CD14-positive monocyte (primary cell): ENCODE results near the gene DCTD. TPM values are rescaled to one million over a fixed set of nuclear protein-coding genes. Genes with fewer than 3 reads are reported as not detected.

Experiments
- DNase-seq, 3 donors: peaks; one replicate each; pipeline ENCODE4 v3.0.0-alpha.2; 2011 to 2022
- H2AFZ ChIP-seq: 2 replicates; pipeline ENCODE4 v1.6.0; 2012; ENCODE audit warnings: mild to moderate bottlenecking, low read depth, low read length, inconsistent platforms; ENCODE audit not compliant: insufficient read depth, poor library complexity, severe bottlenecking
- H3K27ac ChIP-seq, 2 donors: 1 replicate in 1 of 2; 2 replicates in 1 of 2; pipeline ENCODE4 v1.5.1; 2012 to 2013; ENCODE audit warnings: low read length in 2 of 2, control low read depth in 1 of 2, inconsistent platforms in 1 of 2, low read depth in 1 of 2, mild to moderate bottlenecking in 1 of 2
- H3K27me3 ChIP-seq, 2 donors: one replicate each; pipeline versions ENCODE4 v1.6.0 to v1.6.1; 2011 to 2013; ENCODE audit warnings: low read length in 2 of 2; ENCODE audit not compliant: control insufficient read depth in 2 of 2, insufficient read depth in 2 of 2
- H3K36me3 ChIP-seq, 2 donors: replicated peaks in 1 of 2; 1 replicate in 1 of 2; 2 replicates in 1 of 2; pipeline versions ENCODE4 v1.5.1 to v1.6.1; 2012 to 2013; ENCODE audit warnings: low read length in 2 of 2, control low read depth in 1 of 2, inconsistent platforms in 1 of 2, mild to moderate bottlenecking in 1 of 2; ENCODE audit not compliant: insufficient read depth in 2 of 2, control insufficient read depth in 1 of 2
- H3K4me1 ChIP-seq, 2 donors: 1 replicate in 1 of 2; 2 replicates in 1 of 2; pipeline versions ENCODE4 v1.5.1 to v1.6.1; 2012 to 2013; ENCODE audit warnings: low read length in 2 of 2, control low read depth in 1 of 2, inconsistent platforms in 1 of 2, mild to moderate bottlenecking in 1 of 2, moderate library complexity in 1 of 2; ENCODE audit not compliant: insufficient read depth in 2 of 2, control insufficient read depth in 1 of 2
- H3K4me2 ChIP-seq: replicated peaks from 2 replicates; pipeline ENCODE3; 2012; ENCODE audit warnings: low read length, moderate library complexity, mild to moderate bottlenecking; ENCODE audit not compliant: poor library complexity, severe bottlenecking; ENCODE audit errors: extremely low read depth
- H3K4me3 ChIP-seq, 3 experiments: fragments of 200-600 bp in 1 of 3; sonication (generic) in 1 of 3; replicated peaks in 1 of 3; 1 replicate in 2 of 3; 2 replicates in 1 of 3; pipeline ENCODE4 v1.5.1; 2011 to 2013; ENCODE audit warnings: low read length in 3 of 3, mild to moderate bottlenecking in 3 of 3, control low read depth in 2 of 3, low read depth in 2 of 3, inconsistent platforms in 1 of 3, moderate library complexity in 1 of 3
- H3K79me2 ChIP-seq: 2 replicates; pipeline ENCODE4 v1.6.0; 2012; ENCODE audit warnings: mild to moderate bottlenecking, control low read depth, inconsistent platforms, low read length, moderate library complexity; ENCODE audit not compliant: insufficient read depth
- H3K9ac ChIP-seq: 2 replicates; pipeline ENCODE4 v1.6.0; 2017; ENCODE audit warnings: low read length, mild to moderate bottlenecking; ENCODE audit not compliant: insufficient read depth, poor library complexity, severe bottlenecking
- H3K9me3 ChIP-seq, 2 donors: replicated peaks in 1 of 2; 1 replicate in 1 of 2; 2 replicates in 1 of 2; pipeline versions ENCODE4 v1.5.1 to v1.6.1; 2012 to 2013; ENCODE audit warnings: low read length in 2 of 2, control low read depth in 1 of 2; ENCODE audit not compliant: control insufficient read depth in 1 of 2, insufficient read depth in 1 of 2
- H4K20me1 ChIP-seq: 2 replicates; pipeline ENCODE4 v1.6.0; 2012; ENCODE audit warnings: mild to moderate bottlenecking, low read length, control low read depth, moderate library complexity; ENCODE audit not compliant: insufficient read depth
- H3K27ac Mint-ChIP-seq, 7 donors: one replicate each; pipeline ENCODE4 v1.8.0; 2020; ENCODE audit warnings: mild to moderate bottlenecking in 7 of 7, mixed read lengths in 7 of 7, moderate library complexity in 6 of 7, inconsistent platforms in 2 of 7
- H3K27me3 Mint-ChIP-seq, 3 donors: one replicate each; pipeline ENCODE4 v1.8.0; 2021 to 2022; ENCODE audit warnings: low read depth in 3 of 3, mild to moderate bottlenecking in 3 of 3, mixed read lengths in 3 of 3, moderate library complexity in 3 of 3, inconsistent platforms in 1 of 3
- H3K36me3 Mint-ChIP-seq, 2 donors: one replicate each; pipeline ENCODE4 v1.8.0; 2020; ENCODE audit warnings: mixed read lengths in 2 of 2, inconsistent platforms in 1 of 2, mild to moderate bottlenecking in 1 of 2
- H3K4me1 Mint-ChIP-seq: one replicate; pipeline ENCODE4 v1.8.0; 2020; ENCODE audit warnings: mild to moderate bottlenecking, mixed read lengths
- H3K4me3 Mint-ChIP-seq, 2 donors: one replicate each; pipeline ENCODE4 v1.8.0; 2020; ENCODE audit warnings: mild to moderate bottlenecking in 2 of 2, mixed read lengths in 2 of 2, moderate library complexity in 1 of 2
- H3K9me3 Mint-ChIP-seq, 7 donors: one replicate each; pipeline ENCODE4 v1.8.0; 2020 to 2022; ENCODE audit warnings: mixed read lengths in 7 of 7, mild to moderate bottlenecking in 6 of 7, moderate library complexity in 6 of 7, inconsistent platforms in 2 of 7
- WGBS: methylation state at CpG from one replicate; pipeline ENCODE4 v1.1.5; 2013; ENCODE audit warnings: missing lambda C conversion rate; ENCODE audit not compliant: insufficient coverage; 5-methylcytosine and 5-hydroxymethylcytosine counted together
- intact Hi-C, 2 donors: fragments of 100-400 bp; cut with micrococcal nuclease; formaldehyde crosslinking; loops; one replicate each; pipeline versions ENCODE4 v1.15.0 to v1.15.1; 2023
- polyA plus RNA-seq, 3 donors: library from polyadenylated mRNA; depleted of rRNA in 1 of 3; unstranded in 2 of 3; stranded (reverse) in 1 of 3; fragments of 300-500 nt in 2 of 3; fragments of >200 nt in 1 of 3; fragmentation: Illumina TruSeq in 2 of 3; gene quantifications; 1 replicate in 2 of 3; 2 replicates in 1 of 3; pipeline ENCODE4 v1.2.3, GENCODE V29; 2012 to 2021
- TF ChIP-seq, protein P1 (sequence below): fragments of 200-600 bp; IDR thresholded peaks from one replicate; pipeline ENCODE4 v1.8.0; 2022; ENCODE audit warnings: antibody characterized with exemption, mild to moderate bottlenecking

The DCTD gene
- polyA plus RNA-seq, 3 donors, result 45.8 to 49.9 (median 47.8) TPM

DNA sequence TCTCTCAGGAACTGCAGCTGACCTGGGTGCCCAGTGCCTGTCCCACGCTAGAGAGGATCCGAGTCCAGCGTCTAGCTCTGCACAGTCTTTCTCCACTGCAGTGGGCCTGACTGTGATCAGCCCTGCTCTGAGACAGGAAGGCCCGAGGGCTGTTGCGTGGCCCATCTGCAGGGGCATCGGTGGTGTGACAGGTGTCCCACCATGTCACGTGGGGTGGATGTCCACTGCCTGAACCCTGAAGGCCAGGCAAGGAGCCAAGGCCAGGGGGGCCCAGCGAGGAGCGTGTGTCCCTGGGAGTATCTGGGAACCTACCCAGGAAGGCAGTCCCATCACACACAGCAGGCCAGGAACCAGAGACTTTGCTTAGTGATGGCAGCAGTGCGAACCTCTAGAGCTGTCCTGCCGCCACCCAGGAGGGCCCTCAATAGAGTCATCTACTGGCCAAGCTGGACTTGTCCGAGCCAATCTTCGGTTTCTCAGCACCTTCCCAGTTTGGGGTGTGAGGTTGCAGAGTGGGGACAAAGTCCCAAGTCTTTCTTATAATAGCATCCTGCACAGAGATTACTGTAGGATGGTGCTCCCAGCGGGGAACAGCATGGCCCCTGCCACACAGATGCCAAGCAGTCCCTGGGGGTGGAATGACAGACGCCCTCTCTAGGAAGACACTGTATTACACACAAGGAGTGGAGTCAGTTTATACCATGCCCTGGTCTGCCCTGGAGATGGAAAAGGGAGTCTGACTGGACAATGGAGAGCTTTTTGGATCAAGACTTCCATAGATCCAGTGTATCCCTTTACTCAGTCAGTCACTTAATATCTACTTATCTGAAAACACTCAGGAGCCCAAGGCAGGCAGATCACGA is 38.3 kb downstream of the DCTD start:
- no peak overlapping the region for H3K27ac Mint-ChIP-seq
- no peak overlapping the region for H3K4me3 Mint-ChIP-seq
- peaks cover 5 to 11% of the 10 kb centered on the region in 2 donors for H3K4me1 ChIP-seq
- 74% methylated on average over 13 of the region's 16 CpGs for WGBS
- H3K27ac ChIP-seq, result no peak overlapping the region
- peaks cover 0 to 5% (median 0%) of the 10 kb centered on the region in 7 donors for H3K9me3 Mint-ChIP-seq
- no peak overlapping the region for H2AFZ ChIP-seq
- H3K79me2 ChIP-seq, result no peaks in the 10 kb centered on the region
- H3K36me3 ChIP-seq, result no peaks in the 10 kb centered on the region
- no peak overlapping the region for H3K4me2 ChIP-seq
- no peak for DNase-seq
- H3K27me3 Mint-ChIP-seq, result peaks cover 6 to 12% (median 8%) of the 10 kb centered on the region in 3 donors
- TF ChIP-seq, protein P1, sequence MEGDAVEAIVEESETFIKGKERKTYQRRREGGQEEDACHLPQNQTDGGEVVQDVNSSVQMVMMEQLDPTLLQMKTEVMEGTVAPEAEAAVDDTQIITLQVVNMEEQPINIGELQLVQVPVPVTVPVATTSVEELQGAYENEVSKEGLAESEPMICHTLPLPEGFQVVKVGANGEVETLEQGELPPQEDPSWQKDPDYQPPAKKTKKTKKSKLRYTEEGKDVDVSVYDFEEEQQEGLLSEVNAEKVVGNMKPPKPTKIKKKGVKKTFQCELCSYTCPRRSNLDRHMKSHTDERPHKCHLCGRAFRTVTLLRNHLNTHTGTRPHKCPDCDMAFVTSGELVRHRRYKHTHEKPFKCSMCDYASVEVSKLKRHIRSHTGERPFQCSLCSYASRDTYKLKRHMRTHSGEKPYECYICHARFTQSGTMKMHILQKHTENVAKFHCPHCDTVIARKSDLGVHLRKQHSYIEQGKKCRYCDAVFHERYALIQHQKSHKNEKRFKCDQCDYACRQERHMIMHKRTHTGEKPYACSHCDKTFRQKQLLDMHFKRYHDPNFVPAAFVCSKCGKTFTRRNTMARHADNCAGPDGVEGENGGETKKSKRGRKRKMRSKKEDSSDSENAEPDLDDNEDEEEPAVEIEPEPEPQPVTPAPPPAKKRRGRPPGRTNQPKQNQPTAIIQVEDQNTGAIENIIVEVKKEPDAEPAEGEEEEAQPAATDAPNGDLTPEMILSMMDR, result no peak
- no peaks in the 10 kb centered on the region for H3K9me3 ChIP-seq
- peaks cover 27 to 33% of the 10 kb centered on the region in 2 donors for H3K36me3 Mint-ChIP-seq
- intact Hi-C loops, result no loop called here
- no peak overlapping the region for H3K4me3 ChIP-seq
- no peak overlapping the region for H3K9ac ChIP-seq
- peaks cover 11% of the 10 kb centered on the region for H3K4me1 Mint-ChIP-seq
- no peaks in the 10 kb centered on the region for H3K27me3 ChIP-seq
- H4K20me1 ChIP-seq, result no peaks in the 10 kb centered on the region

DNA sequence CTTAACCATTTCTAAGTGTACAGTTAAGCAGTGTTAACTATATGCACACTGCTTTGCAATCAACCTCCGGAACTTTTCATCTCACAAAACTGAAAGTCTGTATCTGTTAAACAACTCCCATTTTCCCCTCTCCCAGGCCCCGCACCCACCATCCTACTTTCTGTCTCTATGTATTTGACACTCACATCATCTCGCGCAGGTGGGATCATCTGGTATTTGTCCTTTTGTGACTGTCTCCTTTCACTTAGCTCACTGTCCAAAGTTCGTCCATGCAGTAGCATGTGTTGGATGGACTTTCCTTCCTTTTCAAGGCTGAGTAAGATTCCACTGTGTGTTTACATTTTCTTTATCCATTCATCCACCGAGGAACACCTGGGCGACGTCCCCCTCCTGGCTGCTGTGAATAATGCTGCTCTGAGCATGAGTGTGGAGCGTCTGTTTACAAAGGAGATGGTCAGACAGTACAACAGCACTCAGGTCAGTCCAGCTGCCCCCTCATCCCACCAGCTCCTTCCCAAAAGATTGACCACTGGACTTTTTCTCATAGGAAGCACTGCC is 39.8 kb downstream of the DCTD start:
- Histone ChIP-seq H3K27ac (no peak overlapping the region), H3K27me3 (no peaks in the 10 kb centered on the region), H3K4me3 (no peak overlapping the region), H4K20me1 (no peaks in the 10 kb centered on the region), H3K36me3 (no peaks in the 10 kb centered on the region), H3K9me3 (no peaks in the 10 kb centered on the region), H3K4me1 (peaks cover 5 to 12% of the 10 kb centered on the region in 2 donors), H3K9ac (no peak overlapping the region), H3K79me2 (no peaks in the 10 kb centered on the region), H2AFZ (no peak overlapping the region), H3K4me2 (no peak overlapping the region)
- intact Hi-C loops, result no loop called here
- H3K36me3 Mint-ChIP-seq, result peaks cover 15 to 22% of the 10 kb centered on the region in 2 donors
- TF ChIP-seq, protein P1, result no peak
- H3K4me3 Mint-ChIP-seq, result no peak overlapping the region
- 96% methylated on average over 4 of the region's 9 CpGs for WGBS
- H3K27ac Mint-ChIP-seq, result no peak overlapping the region
- peaks cover 12% of the 10 kb centered on the region for H3K4me1 Mint-ChIP-seq
- peaks cover 0 to 5% (median 0%) of the 10 kb centered on the region in 7 donors for H3K9me3 Mint-ChIP-seq
- no peak for DNase-seq
- H3K27me3 Mint-ChIP-seq, result peaks cover 5 to 12% (median 6%) of the 10 kb centered on the region in 3 donors
